ENCODE measurements around the gene VWC2L. TPM values are rescaled to one million over a fixed set of nuclear protein-coding genes. Genes with fewer than 3 reads are reported as not detected.

Gene VWC2L
- total RNA-seq, 2 donors from 2014 or later: not detected

DNA sequence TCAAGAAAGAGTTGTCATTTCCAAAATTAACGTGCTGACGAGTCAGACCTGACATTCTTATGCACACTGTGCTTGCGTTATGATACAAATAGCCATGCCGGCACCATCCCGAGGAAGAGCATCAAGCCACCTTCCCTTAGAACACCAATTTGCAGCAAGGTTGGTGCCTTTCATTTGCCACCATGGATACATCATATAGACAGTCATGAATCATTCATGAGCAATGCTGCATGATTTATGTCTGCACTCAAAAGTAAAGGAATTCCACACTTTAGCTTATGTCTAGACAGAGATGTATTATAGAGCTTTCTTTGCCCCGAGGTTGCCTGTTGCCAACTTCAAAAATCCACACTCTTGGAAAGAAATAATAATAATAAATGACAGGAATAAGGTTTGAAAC is 166.9 kb downstream of the VWC2L start:
- H3K27me3 ChIP-seq: no peaks in the 10 kb centered on the region
- no peak overlapping the region for H3K4me3 ChIP-seq
- H3K9ac ChIP-seq (ENCODE audit: low read depth in 2 of 2, low read length in 2 of 2): no peak overlapping the region
- TF ChIP-seq, protein P1, sequence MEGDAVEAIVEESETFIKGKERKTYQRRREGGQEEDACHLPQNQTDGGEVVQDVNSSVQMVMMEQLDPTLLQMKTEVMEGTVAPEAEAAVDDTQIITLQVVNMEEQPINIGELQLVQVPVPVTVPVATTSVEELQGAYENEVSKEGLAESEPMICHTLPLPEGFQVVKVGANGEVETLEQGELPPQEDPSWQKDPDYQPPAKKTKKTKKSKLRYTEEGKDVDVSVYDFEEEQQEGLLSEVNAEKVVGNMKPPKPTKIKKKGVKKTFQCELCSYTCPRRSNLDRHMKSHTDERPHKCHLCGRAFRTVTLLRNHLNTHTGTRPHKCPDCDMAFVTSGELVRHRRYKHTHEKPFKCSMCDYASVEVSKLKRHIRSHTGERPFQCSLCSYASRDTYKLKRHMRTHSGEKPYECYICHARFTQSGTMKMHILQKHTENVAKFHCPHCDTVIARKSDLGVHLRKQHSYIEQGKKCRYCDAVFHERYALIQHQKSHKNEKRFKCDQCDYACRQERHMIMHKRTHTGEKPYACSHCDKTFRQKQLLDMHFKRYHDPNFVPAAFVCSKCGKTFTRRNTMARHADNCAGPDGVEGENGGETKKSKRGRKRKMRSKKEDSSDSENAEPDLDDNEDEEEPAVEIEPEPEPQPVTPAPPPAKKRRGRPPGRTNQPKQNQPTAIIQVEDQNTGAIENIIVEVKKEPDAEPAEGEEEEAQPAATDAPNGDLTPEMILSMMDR (IDR thresholded peaks at IDR 0.05): no peak
- no peaks in the 10 kb centered on the region for H3K4me1 ChIP-seq
- intact Hi-C loops (cut with DNase I): no loop called here
- no peaks in the 10 kb centered on the region for H3K36me3 ChIP-seq
- no peak for DNase-seq
- no peak overlapping the region for H3K27ac ChIP-seq
- no peaks in the 10 kb centered on the region for H3K9me3 ChIP-seq

DNA sequence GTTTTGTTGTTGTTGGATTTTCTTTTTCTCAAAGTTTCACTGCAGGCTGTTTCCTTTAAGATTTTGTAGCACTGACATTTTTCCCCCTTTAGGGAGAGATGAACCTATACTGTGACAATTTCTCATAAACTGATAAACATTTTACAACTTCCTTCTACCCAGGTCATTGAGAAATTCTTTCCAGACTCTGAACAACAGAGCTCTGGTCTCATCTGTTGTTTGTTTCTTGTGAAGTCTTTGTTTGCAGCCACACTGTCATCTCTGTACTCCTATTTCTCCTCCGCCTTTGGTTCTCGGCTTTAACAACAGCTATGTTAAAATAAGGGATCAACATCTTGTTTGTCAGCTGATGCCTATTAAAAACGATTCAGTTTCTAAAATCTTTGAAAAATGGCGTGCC is 167.6 kb downstream of the VWC2L start:
- H3K9me3 ChIP-seq: no peaks in the 10 kb centered on the region
- H3K27ac ChIP-seq: no peak overlapping the region
- H3K36me3 ChIP-seq: no peaks in the 10 kb centered on the region
- TF ChIP-seq, protein P1 (IDR thresholded peaks at IDR 0.05): no peak
- DNase-seq: no peak
- no peak overlapping the region for H3K9ac ChIP-seq (ENCODE audit: low read depth in 2 of 2, low read length in 2 of 2)
- intact Hi-C loops (cut with DNase I): no loop called here
- H3K4me1 ChIP-seq: no peaks in the 10 kb centered on the region
- H3K27me3 ChIP-seq: no peaks in the 10 kb centered on the region
- no peak overlapping the region for H3K4me3 ChIP-seq

DNA sequence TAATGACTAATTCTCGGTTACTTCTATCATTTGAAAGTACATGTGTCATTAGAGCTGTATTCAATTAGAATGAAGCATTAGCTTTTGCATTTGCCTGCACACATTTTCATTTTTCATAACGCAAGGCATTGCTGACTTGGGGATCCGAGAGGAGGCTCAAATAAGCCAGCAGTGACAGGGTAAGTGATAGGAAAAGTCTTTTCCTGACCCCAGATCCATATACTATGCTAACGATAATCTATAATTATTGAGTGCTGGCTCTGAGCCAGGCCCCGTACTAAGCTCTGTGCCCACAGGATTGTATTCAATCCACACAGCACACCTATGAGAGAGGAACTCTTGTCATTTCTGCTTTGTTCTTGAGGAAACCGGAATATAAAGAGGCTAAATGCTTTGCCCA is 168.2 kb downstream of the VWC2L start:
- Histone ChIP-seq H3K9me3 (no peaks in the 10 kb centered on the region), H3K4me3 (no peak overlapping the region), H3K27ac (no peak overlapping the region), H3K27me3 (no peaks in the 10 kb centered on the region), H3K9ac (ENCODE audit: low read depth in 2 of 2, low read length in 2 of 2) (no peak overlapping the region), H3K36me3 (no peaks in the 10 kb centered on the region), H3K4me1 (no peaks in the 10 kb centered on the region)
- TF ChIP-seq, protein P1 (IDR thresholded peaks at IDR 0.05): no peak
- no peak for DNase-seq
- intact Hi-C loops (cut with DNase I): no loop called here

DNA sequence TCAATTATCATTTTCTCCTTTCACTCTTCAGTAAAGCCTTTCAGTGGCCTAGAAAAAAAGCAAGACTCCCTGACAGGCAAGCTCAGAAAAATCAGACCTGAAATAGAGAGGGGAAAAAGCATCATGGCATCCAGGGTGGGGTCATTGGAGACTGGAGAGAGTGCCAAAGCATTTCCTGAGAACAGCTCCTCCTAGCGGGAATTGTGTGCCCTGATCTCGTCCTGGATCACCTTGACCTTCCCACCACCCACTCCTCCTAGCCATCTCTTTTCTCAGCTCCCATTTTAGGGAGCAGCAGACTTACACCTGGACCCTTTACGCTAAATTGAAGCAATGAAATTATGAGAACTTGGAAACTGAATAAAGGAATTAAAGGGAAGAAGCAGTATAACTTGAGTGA is 176.6 kb downstream of the VWC2L start:
- Histone ChIP-seq H3K9ac (ENCODE audit: low read depth in 2 of 2, low read length in 2 of 2) (no peak overlapping the region), H3K36me3 (no peaks in the 10 kb centered on the region), H3K4me1 (no peaks in the 10 kb centered on the region), H3K9me3 (no peaks in the 10 kb centered on the region), H3K4me3 (no peak overlapping the region), H3K27ac (no peak overlapping the region), H3K27me3 (no peaks in the 10 kb centered on the region)
- intact Hi-C loops (cut with DNase I): no loop called here
- TF ChIP-seq, protein P1 (IDR thresholded peaks at IDR 0.05): no peak
- no peak for DNase-seq

DNA sequence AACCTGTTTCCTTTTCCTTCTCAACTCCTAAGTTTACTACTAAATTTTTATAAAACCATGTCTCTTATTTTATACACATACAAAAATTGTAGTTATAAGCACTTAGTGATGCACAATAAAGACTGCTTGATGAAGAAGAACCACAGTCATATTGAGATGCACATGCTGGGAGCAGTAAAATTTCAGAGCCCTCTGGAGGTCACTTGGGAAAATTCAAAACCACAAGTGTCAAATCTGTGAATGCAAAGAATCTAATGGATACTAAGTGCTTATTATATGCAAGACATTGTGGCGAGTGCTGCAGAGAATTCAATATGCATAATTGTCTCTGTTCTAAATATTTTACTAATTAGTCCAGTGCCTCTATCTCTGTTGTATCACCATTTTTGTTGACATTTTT is 180.5 kb downstream of the VWC2L start:
- intact Hi-C loops (cut with DNase I): no loop called here
- H3K27ac ChIP-seq: no peak overlapping the region
- H3K9me3 ChIP-seq: no peaks in the 10 kb centered on the region
- TF ChIP-seq, protein P1 (IDR thresholded peaks at IDR 0.05): no peak
- no peak for DNase-seq
- no peak overlapping the region for H3K9ac ChIP-seq (ENCODE audit: low read depth in 2 of 2, low read length in 2 of 2)
- H3K27me3 ChIP-seq: no peaks in the 10 kb centered on the region
- no peaks in the 10 kb centered on the region for H3K4me1 ChIP-seq
- H3K36me3 ChIP-seq: no peaks in the 10 kb centered on the region
- no peak overlapping the region for H3K4me3 ChIP-seq

DNA sequence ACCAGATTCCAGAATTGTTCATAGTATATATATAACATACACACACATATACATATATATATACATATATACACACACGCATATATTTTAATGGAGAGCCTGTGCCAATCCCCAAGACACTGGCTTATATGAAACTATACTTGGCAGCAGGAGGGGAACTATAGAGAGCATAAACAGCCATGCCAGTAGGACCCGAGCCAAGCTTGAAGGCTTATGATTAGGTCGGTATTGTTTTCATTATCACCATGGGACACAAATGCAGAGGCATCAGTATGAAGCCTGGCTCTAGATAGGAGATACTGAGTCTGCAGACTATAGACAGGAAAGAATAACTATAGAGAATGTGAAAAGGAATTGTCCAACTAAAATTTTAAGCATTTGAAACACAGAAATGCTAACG is 181.2 kb downstream of the VWC2L start:
- Histone ChIP-seq H3K27me3 (no peaks in the 10 kb centered on the region), H3K36me3 (no peaks in the 10 kb centered on the region), H3K9me3 (no peaks in the 10 kb centered on the region), H3K4me3 (no peak overlapping the region), H3K27ac (no peak overlapping the region), H3K9ac (ENCODE audit: low read depth in 2 of 2, low read length in 2 of 2) (no peak overlapping the region), H3K4me1 (no peaks in the 10 kb centered on the region)
- intact Hi-C loops (cut with DNase I): no loop called here
- no peak for DNase-seq
- TF ChIP-seq, protein P1 (IDR thresholded peaks at IDR 0.05): no peak
